ENCODE results near the gene YWHAG. TPM values are rescaled to one million over a fixed set of nuclear protein-coding genes. Genes with fewer than 3 reads are reported as not detected.
A peak's percentile ranks its signal among the peaks of the same experiment; 100 is the strongest.

YWHAG gene
- total RNA-seq, 3 donors from 2014 or later: 74.3 to 114 (median 102) TPM

GRCh38 chr7:76383089-76383944, 24.5 kb upstream of the YWHAG start:
- Histone ChIP-seq H3K9me3 (no peaks in the 10 kb centered on the region), H3K4me1 (ENCODE audit: low read depth) (peaks cover 21% of the 10 kb centered on the region), H3K4me3 (no peak overlapping the region), H3K36me3 (ENCODE audit: low read depth) (peaks cover 4% of the 10 kb centered on the region)
- DNase-seq (no peak), ATAC-seq (no peak)
- TF ChIP-seq, protein P1, sequence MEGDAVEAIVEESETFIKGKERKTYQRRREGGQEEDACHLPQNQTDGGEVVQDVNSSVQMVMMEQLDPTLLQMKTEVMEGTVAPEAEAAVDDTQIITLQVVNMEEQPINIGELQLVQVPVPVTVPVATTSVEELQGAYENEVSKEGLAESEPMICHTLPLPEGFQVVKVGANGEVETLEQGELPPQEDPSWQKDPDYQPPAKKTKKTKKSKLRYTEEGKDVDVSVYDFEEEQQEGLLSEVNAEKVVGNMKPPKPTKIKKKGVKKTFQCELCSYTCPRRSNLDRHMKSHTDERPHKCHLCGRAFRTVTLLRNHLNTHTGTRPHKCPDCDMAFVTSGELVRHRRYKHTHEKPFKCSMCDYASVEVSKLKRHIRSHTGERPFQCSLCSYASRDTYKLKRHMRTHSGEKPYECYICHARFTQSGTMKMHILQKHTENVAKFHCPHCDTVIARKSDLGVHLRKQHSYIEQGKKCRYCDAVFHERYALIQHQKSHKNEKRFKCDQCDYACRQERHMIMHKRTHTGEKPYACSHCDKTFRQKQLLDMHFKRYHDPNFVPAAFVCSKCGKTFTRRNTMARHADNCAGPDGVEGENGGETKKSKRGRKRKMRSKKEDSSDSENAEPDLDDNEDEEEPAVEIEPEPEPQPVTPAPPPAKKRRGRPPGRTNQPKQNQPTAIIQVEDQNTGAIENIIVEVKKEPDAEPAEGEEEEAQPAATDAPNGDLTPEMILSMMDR (IDR thresholded peaks at IDR 0.05): no peak
- intact Hi-C loops (cut with DNase I, micrococcal nuclease): no loop called here

DNA sequence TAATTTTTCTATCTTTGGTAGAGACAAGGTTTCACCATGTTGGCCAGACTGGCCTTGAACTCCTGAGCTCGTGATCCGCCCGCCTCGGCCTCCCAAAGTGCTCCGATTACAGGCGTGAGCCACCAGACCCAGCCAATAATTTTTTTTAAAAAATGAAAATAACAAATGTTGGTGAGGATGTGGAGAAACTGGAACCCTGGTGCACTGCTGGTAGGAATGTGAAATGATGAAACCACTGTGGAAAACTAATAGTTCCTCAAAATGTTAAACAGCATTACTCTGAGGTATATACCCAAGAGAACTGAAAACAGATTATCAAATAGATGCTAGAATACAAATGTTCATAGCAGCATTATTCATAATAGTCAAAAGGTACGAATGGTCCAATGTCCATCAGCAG, 23.0 kb upstream of the YWHAG start:
- H3K36me3 ChIP-seq (ENCODE audit: low read depth): peaks cover 4% of the 10 kb centered on the region
- ATAC-seq: no peak
- TF ChIP-seq, protein P1 (IDR thresholded peaks at IDR 0.05): no peak

GRCh38 chr7:76380623-76380966, 21.8 kb upstream of the YWHAG start:
- intact Hi-C loops (cut with DNase I, micrococcal nuclease): no loop called here
- Histone ChIP-seq H3K36me3 (ENCODE audit: low read depth) (peaks cover 4% of the 10 kb centered on the region), H3K4me3 (no peak overlapping the region), H3K9me3 (no peaks in the 10 kb centered on the region), H3K4me1 (ENCODE audit: low read depth) (peaks cover 12% of the 10 kb centered on the region)
- no peak for ATAC-seq
- peak in 1 of 3 donors; percentile 36 for DNase-seq
- TF ChIP-seq, protein P1 (IDR thresholded peaks at IDR 0.05): no peak

More for the DNA sequence above, 23.0 kb upstream of the YWHAG start:
- peaks cover 12% of the 10 kb centered on the region for H3K4me1 ChIP-seq (ENCODE audit: low read depth)
- no peaks in the 10 kb centered on the region for H3K9me3 ChIP-seq
- no peak overlapping the region for H3K4me3 ChIP-seq
- intact Hi-C loops (cut with DNase I, micrococcal nuclease): no loop called here
- DNase-seq: no peak

DNA sequence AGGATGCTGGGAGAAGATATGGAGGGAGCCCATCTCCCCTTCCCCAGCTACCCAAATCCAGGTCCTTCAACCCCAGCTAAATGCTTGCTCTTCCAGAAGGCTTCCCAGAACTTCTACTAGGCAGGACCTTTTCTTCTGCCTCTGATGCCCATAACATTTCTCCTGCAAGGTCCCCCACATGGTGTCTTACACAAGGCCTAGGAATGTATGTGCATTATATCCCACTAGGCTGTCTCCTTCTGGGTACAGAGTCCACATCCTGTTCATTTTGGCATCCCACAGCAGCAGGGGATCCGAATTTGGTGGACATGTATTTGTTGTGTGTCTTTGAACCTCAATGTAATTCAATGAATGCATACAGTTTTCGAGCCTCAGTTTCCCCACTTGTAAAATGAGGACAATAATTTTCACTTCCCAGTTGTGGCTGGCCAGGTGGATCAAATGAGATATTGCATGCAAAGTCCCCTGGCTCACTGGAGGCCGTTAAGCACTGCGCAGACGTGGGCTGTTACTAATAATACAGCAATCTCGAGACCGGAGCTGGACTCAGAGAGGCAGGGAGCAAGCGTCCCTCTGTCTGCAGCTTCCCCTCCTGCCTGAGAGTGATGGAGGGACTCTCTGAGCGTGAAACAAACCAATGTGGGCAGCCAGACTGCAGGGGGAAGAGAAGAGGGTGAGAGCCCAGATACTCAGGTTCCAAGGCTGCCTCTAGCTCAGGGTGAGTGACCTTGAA, 18.6 kb upstream of the YWHAG start:
- DNase-seq (no peak), ATAC-seq (no peak)
- Histone ChIP-seq H3K9me3 (no peaks in the 10 kb centered on the region), H3K4me1 (ENCODE audit: low read depth) (peaks cover 12% of the 10 kb centered on the region), H3K4me3 (no peak overlapping the region), H3K36me3 (ENCODE audit: low read depth) (peaks cover 4% of the 10 kb centered on the region)
- TF ChIP-seq, protein P1 (IDR thresholded peaks at IDR 0.05): no peak
- intact Hi-C loops (cut with DNase I, micrococcal nuclease): no loop called here

DNA sequence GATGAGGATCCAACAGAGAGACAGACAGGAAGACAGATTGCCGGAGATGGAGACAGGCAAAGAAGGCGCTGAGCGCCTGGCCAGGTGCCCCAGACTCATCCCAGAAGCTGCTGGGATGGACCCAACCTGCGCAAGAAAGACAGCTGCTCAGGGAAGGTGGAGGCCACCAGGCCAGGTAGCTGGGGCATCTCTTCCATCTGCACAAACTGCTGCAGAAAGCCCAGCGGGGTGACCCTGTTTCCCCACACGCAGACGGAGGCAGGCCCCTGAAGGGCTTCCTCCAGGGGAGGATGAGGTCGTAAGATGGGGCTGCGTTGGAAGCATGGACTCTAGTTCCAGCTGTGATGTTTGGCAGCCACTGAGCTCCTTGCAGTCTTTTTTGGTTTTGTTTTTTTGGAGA, 16.5 kb upstream of the YWHAG start:
- no peaks in the 10 kb centered on the region for H3K9me3 ChIP-seq
- DNase-seq: peak in 1 of 3 donors; percentile 32
- H3K4me3 ChIP-seq: no peak overlapping the region
- intact Hi-C loops (cut with DNase I, micrococcal nuclease): no loop called here
- H3K4me1 ChIP-seq (ENCODE audit: low read depth): peaks cover 5% of the 10 kb centered on the region
- ATAC-seq: no peak
- TF ChIP-seq, protein P1 (IDR thresholded peaks at IDR 0.05): no peak
- H3K36me3 ChIP-seq (ENCODE audit: low read depth): peaks cover 4% of the 10 kb centered on the region
